Esophagus muscularis mucosa (tissue), 4 donors: Measurements from ENCODE around the gene NT5C. TPM values are rescaled to one million over a fixed set of nuclear protein-coding genes. Genes with fewer than 3 reads are reported as not detected.

Source experiments
- DNase-seq: peaks from one replicate; pipeline ENCODE4 v3.0.0-alpha.2; 2017; ENCODE audit errors: extremely low spot score
- H3K27ac ChIP-seq, 4 donors: fragments of 200-600 bp; sonication (generic); replicated peaks in 1 of 4; 1 replicate in 3 of 4; 2 replicates in 1 of 4; pipeline ENCODE4 v1.5.1; 2016 to 2019; ENCODE audit warnings: mild to moderate bottlenecking in 1 of 4
- H3K27me3 ChIP-seq, 4 donors: fragments of 200-600 bp; sonication (generic); one replicate each; pipeline versions ENCODE4 v1.5.1 to v1.6.0; 2016 to 2019
- H3K36me3 ChIP-seq, 4 donors: fragments of 200-600 bp; sonication (generic); one replicate each; pipeline ENCODE4 v1.5.1; 2016 to 2019
- H3K4me1 ChIP-seq, 4 donors: fragments of 200-600 bp; sonication (generic); one replicate each; pipeline ENCODE4 v1.5.1; 2016 to 2019
- H3K4me3 ChIP-seq, 4 donors: fragments of 200-600 bp; sonication (generic); 1 replicate in 2 of 4; 2 replicates in 2 of 4; pipeline ENCODE4 v1.5.1; 2016 to 2019; ENCODE audit warnings: mild to moderate bottlenecking in 4 of 4, moderate library complexity in 1 of 4
- H3K9me3 ChIP-seq, 4 donors: fragments of 200-600 bp; sonication (generic); 1 replicate in 3 of 4; 2 replicates in 1 of 4; pipeline ENCODE4 v1.5.1; 2016 to 2019
- CTCF ChIP-seq, 3 experiments: fragments of 200-600 bp in 2 of 3; fragments of 450-650 bp in 1 of 3; sonication (generic) in 2 of 3; IDR thresholded peaks; one replicate each; pipeline ENCODE4 v1.5.1; 2017 to 2019; ENCODE audit warnings: antibody characterized with exemption in 3 of 3, mild to moderate bottlenecking in 2 of 3, moderate library complexity in 1 of 3
- EP300 ChIP-seq: sonication (generic); formaldehyde crosslinking; IDR thresholded peaks from one replicate; pipeline ENCODE4 v1.6.1; 2017; ENCODE audit warnings: antibody characterized with exemption
- POLR2A ChIP-seq: fragments of 450-650 bp; IDR thresholded peaks from one replicate; pipeline ENCODE4 v1.6.1; 2017; ENCODE audit warnings: antibody characterized with exemption, moderate library complexity, mild to moderate bottlenecking, low read depth
- POLR2AphosphoS5 ChIP-seq, 2 donors: sonication (generic); formaldehyde crosslinking; IDR thresholded peaks; one replicate each; pipeline ENCODE4 v1.6.1; 2017; ENCODE audit warnings: antibody characterized with exemption in 2 of 2
- WGBS: methylation state at CpG from one replicate; pipeline ENCODE4 v1.1.5; 2018; 5-methylcytosine and 5-hydroxymethylcytosine counted together
- intact Hi-C: fragments of 100-400 bp; cut with DNase I; formaldehyde crosslinking; loops from one replicate; pipeline ENCODE4 v1.15.1; 2023
- total RNA-seq, 4 donors: library from RNA; depleted of rRNA; stranded (reverse); fragments of >200 nt; gene quantifications; one replicate each; pipeline versions ENCODE4 v1.1.0 to v1.2.1, GENCODE V29; 2016

NT5C gene
- total RNA-seq, 4 donors from 2014 or later, result 70.6 to 98.7 (median 75.1) TPM

- no peak for TF ChIP-seq EP300
- TF ChIP-seq CTCF (IDR thresholded peaks at IDR 0.05), result no peak
- no peak for TF ChIP-seq POLR2A
- TF ChIP-seq POLR2AphosphoS5 (IDR thresholded peaks at IDR 0.05), result no peak
- DNase-seq, result no peak
- Histone ChIP-seq H3K4me3 (no peak overlapping the region), H3K9me3 (no peaks in the 10 kb centered on the region), H3K27me3 (no peaks in the 10 kb centered on the region), H3K27ac (no peak overlapping the region), H3K36me3 (no peaks in the 10 kb centered on the region), H3K4me1 (peaks cover 23 to 38% (median 26%) of the 10 kb centered on the region in 4 donors)
- WGBS, result 77% methylated on average over 2 of the region's 2 CpGs
- intact Hi-C loops, result loop anchor here (10.0 kb wide), 1 partner anchor 133 kb away; the partner anchor contains the start of gene HID1
Measured at GRCh38 chr17:75108193-75108592, 23.3 kb downstream of the NT5C start.

DNA sequence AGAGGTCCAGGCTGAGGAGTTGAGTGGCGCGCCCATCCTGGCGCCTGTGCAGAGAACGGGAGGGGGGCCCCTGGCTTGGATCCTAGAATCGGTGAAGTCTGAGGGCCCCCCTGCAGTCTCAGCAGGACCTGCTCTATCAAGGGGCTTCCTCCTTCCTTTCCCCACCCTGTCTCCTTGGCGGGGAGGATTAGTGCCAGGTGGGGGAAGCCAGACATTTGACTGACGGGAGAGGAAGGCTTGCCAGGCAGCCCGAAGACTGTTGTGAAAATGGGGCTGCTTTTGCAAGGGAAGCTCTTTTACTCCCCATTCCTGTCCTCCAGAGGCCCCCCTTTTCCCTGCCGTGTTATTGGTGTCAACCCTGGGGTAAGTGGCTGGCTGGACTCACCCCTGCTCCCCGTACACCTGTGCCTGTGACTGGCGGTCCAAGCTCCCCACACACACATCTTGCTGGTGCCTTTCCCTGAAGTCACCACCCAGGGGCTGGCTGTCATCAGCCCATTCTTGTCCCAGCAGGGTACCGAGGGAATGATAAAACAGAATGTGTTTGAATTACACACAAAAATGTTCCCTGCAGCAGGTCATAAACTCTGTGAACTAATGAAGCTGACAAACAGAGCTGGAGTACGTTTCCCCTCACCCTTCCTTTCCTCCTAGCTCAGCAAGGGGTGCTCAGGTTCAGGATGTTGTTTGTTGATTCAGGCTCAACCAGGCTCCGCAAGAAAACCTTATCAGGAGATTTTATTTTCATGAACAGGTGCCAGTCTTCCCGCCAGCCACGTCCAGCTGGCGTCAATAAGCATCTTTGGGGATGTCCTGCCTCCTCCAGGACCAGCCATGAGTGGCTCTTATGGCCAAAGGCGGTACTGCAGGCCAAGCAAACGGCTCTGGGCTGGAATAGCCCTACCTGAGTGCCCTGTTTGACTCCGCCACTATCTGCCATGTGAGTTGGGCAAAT is 26.1 kb downstream of the NT5C start:
- TF ChIP-seq CTCF (IDR thresholded peaks at IDR 0.05) (peak; percentile 49 to 78 (median 54)), POLR2AphosphoS5 (IDR thresholded peaks at IDR 0.05) (no peak), POLR2A (no peak)
- 71% methylated on average over 20 of the region's 20 CpGs for WGBS
- no peak overlapping the region for H3K4me3 ChIP-seq
- H3K4me1 ChIP-seq, result peaks cover 10 to 22% (median 11%) of the 10 kb centered on the region in 4 donors
- no peak overlapping the region for H3K27ac ChIP-seq
- H3K36me3 ChIP-seq, result peaks cover 0 to 5% (median 4%) of the 10 kb centered on the region in 4 donors
- DNase-seq, result no peak
- intact Hi-C loops, result loop anchor here (10.0 kb wide), 1 partner anchor 131 kb away; the partner anchor contains the start of gene HID1
- no peaks in the 10 kb centered on the region for H3K27me3 ChIP-seq
- H3K9me3 ChIP-seq, result no peaks in the 10 kb centered on the region

GRCh38 chr17:75103601-75104554 is 27.7 kb downstream of the NT5C start:
- DNase-seq, result no peak
- Histone ChIP-seq H3K4me1 (peaks cover under 1 to 10% (median 2%) of the 10 kb centered on the region in 4 donors), H3K36me3 (peaks cover 0 to 17% (median 11%) of the 10 kb centered on the region in 4 donors), H3K27me3 (no peaks in the 10 kb centered on the region), H3K27ac (no peak overlapping the region), H3K4me3 (no peak overlapping the region), H3K9me3 (no peaks in the 10 kb centered on the region)
- WGBS, result 81% methylated on average over 12 of the region's 14 CpGs
- intact Hi-C loops, result loop anchor here (10.0 kb wide), 1 partner anchor 129 kb away; the partner anchor contains the start of gene HID1
- no peak for TF ChIP-seq POLR2AphosphoS5 (IDR thresholded peaks at IDR 0.05)
- TF ChIP-seq EP300, result no peak
- TF ChIP-seq CTCF (IDR thresholded peaks at IDR 0.05), result no peak
- no peak for TF ChIP-seq POLR2A

GRCh38 chr17:75102385-75102821 is 29.1 kb downstream of the NT5C start:
- WGBS, result 69% methylated on average over 12 of the region's 12 CpGs
- DNase-seq, result no peak
- peaks cover 0 to 17% (median 12%) of the 10 kb centered on the region in 4 donors for H3K36me3 ChIP-seq
- no peaks in the 10 kb centered on the region for H3K9me3 ChIP-seq
- no peaks in the 10 kb centered on the region for H3K27me3 ChIP-seq
- H3K4me1 ChIP-seq, result peaks cover 0 to 7% (median 0%) of the 10 kb centered on the region in 4 donors
- H3K27ac ChIP-seq, result no peak overlapping the region
- no peak for TF ChIP-seq POLR2A
- no peak for TF ChIP-seq POLR2AphosphoS5 (IDR thresholded peaks at IDR 0.05)
- no peak for TF ChIP-seq EP300
- TF ChIP-seq CTCF (IDR thresholded peaks at IDR 0.05), result no peak
- H3K4me3 ChIP-seq, result no peak overlapping the region
- intact Hi-C loops, result loop anchor here (10.0 kb wide), 1 partner anchor 128 kb away; the partner anchor contains the start of gene HID1
